IgD-negative memory B cell (primary cell): ENCODE data around the gene SLC30A4. TPM values are rescaled to one million over a fixed set of nuclear protein-coding genes. Genes with fewer than 3 reads are reported as not detected.

Experiments
- polyA plus RNA-seq: library from polyadenylated mRNA; unstranded; fragments of 300-500 nt; fragmentation: Illumina TruSeq; gene quantifications from one replicate; pipeline ENCODE4 v1.2.3, GENCODE V29; 2021

The SLC30A4 gene
- polyA plus RNA-seq, 1 donor from 2014 or later, result 7.1 TPM

Other genes with a start within 250 kb of the SLC30A4 start
- 17.8 TPM for gene GATM, start 144.2 kb downstream of the SLC30A4 start, polyA plus RNA-seq
- gene BLOC1S6, start 64.6 kb upstream of the SLC30A4 start, polyA plus RNA-seq, result 68.1 TPM
- 62.6 TPM for gene SQOR, start 112.3 kb upstream of the SLC30A4 start, polyA plus RNA-seq